Measurements from ENCODE around the gene ROPN1B.
"Not testable (repeated sequence)": the region's sequence is repeated elsewhere in the genome, so short reads cannot be mapped to it uniquely, and the experiment has no call there.

Gene ROPN1B

GRCh38 chr3:125936891-125937290, 32.1 kb upstream of the ROPN1B start:
- not testable (repeated sequence) for H3K27me3 Mint-ChIP-seq, H3K4me1 Mint-ChIP-seq, ATAC-seq

GRCh38 chr3:125947806-125948205, 21.2 kb upstream of the ROPN1B start:
- peaks cover 12% of the 10 kb centered on the region for H3K27me3 Mint-ChIP-seq
- not testable (repeated sequence) for ATAC-seq

More at GRCh38 chr3:125936891-125937290, 32.1 kb upstream of the ROPN1B start:
- not testable (repeated sequence) for H3K36me3 Mint-ChIP-seq (ENCODE audit: low read depth); H3K9me3 Mint-ChIP-seq; H3K27ac Mint-ChIP-seq; H3K4me3 Mint-ChIP-seq; DNase-seq

GRCh38 chr3:125948901-125949300, 20.1 kb upstream of the ROPN1B start:
- DNase-seq; H3K27ac Mint-ChIP-seq; H3K9me3 Mint-ChIP-seq; H3K4me1 Mint-ChIP-seq; ATAC-seq; H3K4me3 Mint-ChIP-seq; H3K36me3 Mint-ChIP-seq (ENCODE audit: low read depth): not testable (repeated sequence)
- H3K27me3 Mint-ChIP-seq: peaks cover 13% of the 10 kb centered on the region

More at GRCh38 chr3:125947806-125948205, 21.2 kb upstream of the ROPN1B start:
- H3K4me3 Mint-ChIP-seq; H3K27ac Mint-ChIP-seq; H3K4me1 Mint-ChIP-seq; H3K36me3 Mint-ChIP-seq (ENCODE audit: low read depth); DNase-seq; H3K9me3 Mint-ChIP-seq: not testable (repeated sequence)

GRCh38 chr3:125951176-125951575, 17.8 kb upstream of the ROPN1B start:
- not testable (repeated sequence) for H3K27me3 Mint-ChIP-seq

GRCh38 chr3:125957020-125957419, 12.0 kb upstream of the ROPN1B start:
- not testable (repeated sequence) for H3K27ac Mint-ChIP-seq; H3K36me3 Mint-ChIP-seq (ENCODE audit: low read depth); H3K4me3 Mint-ChIP-seq; ATAC-seq; H3K4me1 Mint-ChIP-seq; DNase-seq; H3K9me3 Mint-ChIP-seq
- H3K27me3 Mint-ChIP-seq: peaks cover 15% of the 10 kb centered on the region

More at GRCh38 chr3:125951176-125951575, 17.8 kb upstream of the ROPN1B start:
- ATAC-seq; H3K4me1 Mint-ChIP-seq; H3K4me3 Mint-ChIP-seq; H3K27ac Mint-ChIP-seq; H3K36me3 Mint-ChIP-seq (ENCODE audit: low read depth); DNase-seq; H3K9me3 Mint-ChIP-seq: not testable (repeated sequence)

GRCh38 chr3:125957674-125958510, 11.1 kb upstream of the ROPN1B start:
- Mint-ChIP-seq H3K27me3 (peaks cover 15% of the 10 kb centered on the region), H3K4me3 (no peak overlapping the region)
- no peak for ATAC-seq

GRCh38 chr3:125958511-125959316, 10.3 kb upstream of the ROPN1B start:
- peak; percentile 5 for ATAC-seq
- no peaks in the 10 kb centered on the region for H3K36me3 Mint-ChIP-seq (ENCODE audit: low read depth)
- H3K27me3 Mint-ChIP-seq: peaks cover 13% of the 10 kb centered on the region
- no peak overlapping the region for H3K4me3 Mint-ChIP-seq
- no peaks in the 10 kb centered on the region for H3K4me1 Mint-ChIP-seq
- H3K27ac Mint-ChIP-seq: no peak overlapping the region
- H3K9me3 Mint-ChIP-seq: peaks cover 4% of the 10 kb centered on the region
- DNase-seq: no peak

More at GRCh38 chr3:125957674-125958510, 11.1 kb upstream of the ROPN1B start:
- peaks cover 4% of the 10 kb centered on the region for H3K9me3 Mint-ChIP-seq
- H3K4me1 Mint-ChIP-seq: no peaks in the 10 kb centered on the region
- H3K27ac Mint-ChIP-seq: no peak overlapping the region
- no peak for DNase-seq
- no peaks in the 10 kb centered on the region for H3K36me3 Mint-ChIP-seq (ENCODE audit: low read depth)

- DNase-seq: no peak
- no peak overlapping the region for H3K4me3 Mint-ChIP-seq
- no peaks in the 10 kb centered on the region for H3K4me1 Mint-ChIP-seq
- H3K27me3 Mint-ChIP-seq: peaks cover 13% of the 10 kb centered on the region
- H3K9me3 Mint-ChIP-seq: peaks cover 4% of the 10 kb centered on the region
- ATAC-seq: no peak
- H3K27ac Mint-ChIP-seq: no peak overlapping the region
- H3K36me3 Mint-ChIP-seq (ENCODE audit: low read depth): no peaks in the 10 kb centered on the region
Measured at GRCh38 chr3:125959317-125960065, 9.5 kb upstream of the ROPN1B start.

- H3K27ac Mint-ChIP-seq: no peak overlapping the region
- ATAC-seq (peak; percentile 30), DNase-seq (no peak)
- H3K9me3 Mint-ChIP-seq: peaks cover 4% of the 10 kb centered on the region
- H3K36me3 Mint-ChIP-seq (ENCODE audit: low read depth): no peaks in the 10 kb centered on the region
- no peak overlapping the region for H3K4me3 Mint-ChIP-seq
- peaks cover 13% of the 10 kb centered on the region for H3K27me3 Mint-ChIP-seq
- no peaks in the 10 kb centered on the region for H3K4me1 Mint-ChIP-seq
Measured at GRCh38 chr3:125960066-125960424, 8.9 kb upstream of the ROPN1B start.

GRCh38 chr3:125960456-125961288, 8.3 kb upstream of the ROPN1B start:
- ATAC-seq (no peak), DNase-seq (no peak)
- H3K4me1 Mint-ChIP-seq: no peaks in the 10 kb centered on the region
- peaks cover 11% of the 10 kb centered on the region for H3K27me3 Mint-ChIP-seq
- no peak overlapping the region for H3K27ac Mint-ChIP-seq
- H3K4me3 Mint-ChIP-seq: no peak overlapping the region
- no peaks in the 10 kb centered on the region for H3K36me3 Mint-ChIP-seq (ENCODE audit: low read depth)
- peaks cover 4% of the 10 kb centered on the region for H3K9me3 Mint-ChIP-seq

- H3K4me1 Mint-ChIP-seq: no peaks in the 10 kb centered on the region
- no peak for ATAC-seq
- peaks cover 4% of the 10 kb centered on the region for H3K9me3 Mint-ChIP-seq
- DNase-seq: no peak
- no peak overlapping the region for H3K27ac Mint-ChIP-seq
- no peaks in the 10 kb centered on the region for H3K36me3 Mint-ChIP-seq (ENCODE audit: low read depth)
- peaks cover 11% of the 10 kb centered on the region for H3K27me3 Mint-ChIP-seq
- no peak overlapping the region for H3K4me3 Mint-ChIP-seq
Measured at GRCh38 chr3:125961289-125961589, 7.7 kb upstream of the ROPN1B start.

GRCh38 chr3:125963834-125964233, 5.1 kb upstream of the ROPN1B start:
- DNase-seq; ATAC-seq; H3K4me3 Mint-ChIP-seq; H3K27me3 Mint-ChIP-seq; H3K36me3 Mint-ChIP-seq (ENCODE audit: low read depth); H3K4me1 Mint-ChIP-seq; H3K9me3 Mint-ChIP-seq; H3K27ac Mint-ChIP-seq: not testable (repeated sequence)

- H3K4me1 Mint-ChIP-seq: peaks cover 2% of the 10 kb centered on the region
- no peaks in the 10 kb centered on the region for H3K36me3 Mint-ChIP-seq (ENCODE audit: low read depth)
- no peak for DNase-seq
- H3K4me3 Mint-ChIP-seq: no peak overlapping the region
- peaks cover 8% of the 10 kb centered on the region for H3K27me3 Mint-ChIP-seq
- ATAC-seq: no peak
- H3K27ac Mint-ChIP-seq: no peak overlapping the region
- no peaks in the 10 kb centered on the region for H3K9me3 Mint-ChIP-seq
Measured at GRCh38 chr3:125965505-125965904, 3.5 kb upstream of the ROPN1B start.

- Mint-ChIP-seq H3K4me3 (no peak overlapping the region), H3K4me1 (peaks cover 3% of the 10 kb centered on the region), H3K27ac (no peak overlapping the region), H3K9me3 (no peaks in the 10 kb centered on the region), H3K27me3 (peaks cover 17% of the 10 kb centered on the region), H3K36me3 (ENCODE audit: low read depth) (no peaks in the 10 kb centered on the region)
- ATAC-seq (no peak), DNase-seq (no peak)
Measured at GRCh38 chr3:125967156-125967555, 1.8 kb upstream of the ROPN1B start.
